ENCODE results near the gene LARP4B.

DNA sequence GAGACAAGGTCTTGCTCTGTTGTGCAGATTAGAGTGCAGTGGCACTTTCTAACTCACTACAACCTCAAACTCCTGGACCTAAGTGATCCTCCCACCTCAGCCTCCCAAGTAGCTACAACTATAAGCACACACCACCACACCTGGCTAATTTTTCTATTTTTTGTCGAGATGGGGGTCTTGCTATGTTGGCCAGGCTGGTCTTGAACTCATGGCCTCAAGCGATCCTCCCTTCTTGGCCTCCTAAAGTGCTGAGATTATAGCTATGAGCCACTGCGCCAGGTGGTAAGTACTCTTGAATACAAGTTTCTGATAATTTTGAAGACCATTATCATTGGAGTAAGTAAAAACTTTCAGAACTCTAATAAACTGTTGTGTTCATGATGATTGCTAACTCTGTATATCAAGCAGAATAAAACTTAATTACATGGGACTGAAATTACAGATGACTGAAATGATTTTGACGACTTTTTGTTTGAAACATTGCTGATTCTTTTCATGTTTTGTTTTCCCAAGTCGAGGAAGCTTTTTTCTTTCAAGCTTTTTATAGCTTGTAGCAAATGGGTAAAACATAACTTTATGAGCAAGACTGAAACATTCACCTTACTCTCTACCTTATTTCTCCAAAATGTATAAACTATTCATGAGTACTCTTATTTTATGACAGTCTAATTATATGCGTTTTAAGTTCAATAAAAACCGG lies 14.6 kb downstream of the LARP4B start:
- no peak for TF ChIP-seq POLR2AphosphoS5 (IDR thresholded peaks at IDR 0.05; ENCODE audit: low read depth)
- TF ChIP-seq, protein P1, sequence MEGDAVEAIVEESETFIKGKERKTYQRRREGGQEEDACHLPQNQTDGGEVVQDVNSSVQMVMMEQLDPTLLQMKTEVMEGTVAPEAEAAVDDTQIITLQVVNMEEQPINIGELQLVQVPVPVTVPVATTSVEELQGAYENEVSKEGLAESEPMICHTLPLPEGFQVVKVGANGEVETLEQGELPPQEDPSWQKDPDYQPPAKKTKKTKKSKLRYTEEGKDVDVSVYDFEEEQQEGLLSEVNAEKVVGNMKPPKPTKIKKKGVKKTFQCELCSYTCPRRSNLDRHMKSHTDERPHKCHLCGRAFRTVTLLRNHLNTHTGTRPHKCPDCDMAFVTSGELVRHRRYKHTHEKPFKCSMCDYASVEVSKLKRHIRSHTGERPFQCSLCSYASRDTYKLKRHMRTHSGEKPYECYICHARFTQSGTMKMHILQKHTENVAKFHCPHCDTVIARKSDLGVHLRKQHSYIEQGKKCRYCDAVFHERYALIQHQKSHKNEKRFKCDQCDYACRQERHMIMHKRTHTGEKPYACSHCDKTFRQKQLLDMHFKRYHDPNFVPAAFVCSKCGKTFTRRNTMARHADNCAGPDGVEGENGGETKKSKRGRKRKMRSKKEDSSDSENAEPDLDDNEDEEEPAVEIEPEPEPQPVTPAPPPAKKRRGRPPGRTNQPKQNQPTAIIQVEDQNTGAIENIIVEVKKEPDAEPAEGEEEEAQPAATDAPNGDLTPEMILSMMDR (conservative IDR thresholded peaks at IDR 0.05; ENCODE audit: low read depth in 2 of 2) = no peak
- TF ChIP-seq EZH2phosphoT487 (IDR thresholded peaks at IDR 0.05; ENCODE audit: unreplicated experiment) = no peak
- TF ChIP-seq, protein P2, sequence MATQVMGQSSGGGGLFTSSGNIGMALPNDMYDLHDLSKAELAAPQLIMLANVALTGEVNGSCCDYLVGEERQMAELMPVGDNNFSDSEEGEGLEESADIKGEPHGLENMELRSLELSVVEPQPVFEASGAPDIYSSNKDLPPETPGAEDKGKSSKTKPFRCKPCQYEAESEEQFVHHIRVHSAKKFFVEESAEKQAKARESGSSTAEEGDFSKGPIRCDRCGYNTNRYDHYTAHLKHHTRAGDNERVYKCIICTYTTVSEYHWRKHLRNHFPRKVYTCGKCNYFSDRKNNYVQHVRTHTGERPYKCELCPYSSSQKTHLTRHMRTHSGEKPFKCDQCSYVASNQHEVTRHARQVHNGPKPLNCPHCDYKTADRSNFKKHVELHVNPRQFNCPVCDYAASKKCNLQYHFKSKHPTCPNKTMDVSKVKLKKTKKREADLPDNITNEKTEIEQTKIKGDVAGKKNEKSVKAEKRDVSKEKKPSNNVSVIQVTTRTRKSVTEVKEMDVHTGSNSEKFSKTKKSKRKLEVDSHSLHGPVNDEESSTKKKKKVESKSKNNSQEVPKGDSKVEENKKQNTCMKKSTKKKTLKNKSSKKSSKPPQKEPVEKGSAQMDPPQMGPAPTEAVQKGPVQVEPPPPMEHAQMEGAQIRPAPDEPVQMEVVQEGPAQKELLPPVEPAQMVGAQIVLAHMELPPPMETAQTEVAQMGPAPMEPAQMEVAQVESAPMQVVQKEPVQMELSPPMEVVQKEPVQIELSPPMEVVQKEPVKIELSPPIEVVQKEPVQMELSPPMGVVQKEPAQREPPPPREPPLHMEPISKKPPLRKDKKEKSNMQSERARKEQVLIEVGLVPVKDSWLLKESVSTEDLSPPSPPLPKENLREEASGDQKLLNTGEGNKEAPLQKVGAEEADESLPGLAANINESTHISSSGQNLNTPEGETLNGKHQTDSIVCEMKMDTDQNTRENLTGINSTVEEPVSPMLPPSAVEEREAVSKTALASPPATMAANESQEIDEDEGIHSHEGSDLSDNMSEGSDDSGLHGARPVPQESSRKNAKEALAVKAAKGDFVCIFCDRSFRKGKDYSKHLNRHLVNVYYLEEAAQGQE (IDR thresholded peaks at IDR 0.05; ENCODE audit: unreplicated experiment) = no peak
- TF ChIP-seq CREB1 (CRISPR knock-in tag; IDR thresholded peaks at IDR 0.05; ENCODE audit: low read depth) = no peak
- TF ChIP-seq EZH2 (IDR thresholded peaks at IDR 0.05; ENCODE audit: low read depth, unreplicated experiment) = no peak
- TF ChIP-seq, protein P3, sequence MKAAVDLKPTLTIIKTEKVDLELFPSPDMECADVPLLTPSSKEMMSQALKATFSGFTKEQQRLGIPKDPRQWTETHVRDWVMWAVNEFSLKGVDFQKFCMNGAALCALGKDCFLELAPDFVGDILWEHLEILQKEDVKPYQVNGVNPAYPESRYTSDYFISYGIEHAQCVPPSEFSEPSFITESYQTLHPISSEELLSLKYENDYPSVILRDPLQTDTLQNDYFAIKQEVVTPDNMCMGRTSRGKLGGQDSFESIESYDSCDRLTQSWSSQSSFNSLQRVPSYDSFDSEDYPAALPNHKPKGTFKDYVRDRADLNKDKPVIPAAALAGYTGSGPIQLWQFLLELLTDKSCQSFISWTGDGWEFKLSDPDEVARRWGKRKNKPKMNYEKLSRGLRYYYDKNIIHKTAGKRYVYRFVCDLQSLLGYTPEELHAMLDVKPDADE (IDR thresholded peaks at IDR 0.05) = no peak
- TF ChIP-seq STAT1 (IDR thresholded peaks at IDR 0.05; ENCODE audit: unreplicated experiment) = no peak
